CD4-positive, alpha-beta T cell treated with Interferon gamma for 1 hour (primary cell): ENCODE results near the gene PLK5.
A peak's percentile ranks its signal among the peaks of the same experiment; 100 is the strongest.
"Not testable (repeated sequence)": the region's sequence is repeated elsewhere in the genome, so short reads cannot be mapped to it uniquely, and the experiment has no call there.

ENCODE experiments used
- DNase-seq: peaks from one replicate; pipeline ENCODE4 v3.0.0-alpha.2; 2020

The PLK5 gene

DNA sequence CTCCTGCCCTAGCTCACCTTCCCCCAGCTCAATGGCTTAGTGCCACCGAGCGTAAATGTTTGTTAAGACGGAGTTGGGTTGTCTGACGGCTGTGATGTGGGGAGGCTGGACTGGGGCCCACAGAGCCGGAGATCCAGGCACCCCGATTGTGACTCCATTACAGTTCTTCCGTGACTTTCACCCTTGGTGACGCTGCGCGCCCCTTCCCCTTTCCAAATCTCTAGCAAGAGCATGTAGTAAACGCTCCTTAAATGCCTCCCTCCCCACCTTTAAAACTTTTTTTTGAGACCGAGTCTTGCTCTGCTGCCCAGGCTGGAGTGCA lies 32.1 kb upstream of the PLK5 start:
- DNase-seq, result no peak

- DNase-seq, result no peak
Observed at GRCh38 chr19:1492474-1493006, 31.3 kb upstream of the PLK5 start.

DNA sequence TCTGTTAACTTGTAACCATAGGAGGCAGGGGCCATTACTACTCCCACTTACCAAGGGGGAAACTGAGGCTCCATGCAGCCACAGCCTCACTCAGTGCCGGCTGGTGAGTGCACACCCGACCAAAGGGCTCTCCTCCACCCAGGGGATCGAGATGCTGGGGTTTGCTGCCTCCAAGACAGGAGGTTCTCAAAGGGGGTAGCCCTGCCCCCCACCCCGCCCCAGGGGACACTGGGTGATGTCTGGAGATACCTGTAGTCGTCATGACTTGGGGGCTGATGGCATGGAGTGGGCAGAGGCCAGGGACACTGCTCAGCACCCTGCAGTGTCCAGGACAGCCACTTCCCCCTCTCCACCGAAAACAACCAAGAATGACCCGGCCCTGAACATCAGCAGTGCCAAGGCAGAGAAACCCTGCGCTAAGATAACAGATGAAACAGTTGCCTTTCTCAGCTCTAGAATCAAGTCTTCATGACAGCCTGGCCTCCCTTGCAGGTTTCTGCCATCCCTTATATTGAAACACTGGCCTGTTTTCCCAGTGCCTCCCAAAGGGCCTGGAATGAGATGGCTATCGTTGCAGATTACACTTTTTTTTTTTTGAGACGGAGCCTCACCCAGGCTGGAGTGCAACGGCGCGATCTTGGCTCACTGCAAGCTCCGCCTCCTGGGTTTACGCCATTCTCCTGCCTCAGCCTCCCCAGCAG lies 29.6 kb upstream of the PLK5 start:
- no peak for DNase-seq

- DNase-seq, result no peak
Observed at GRCh38 chr19:1495051-1495798, 28.7 kb upstream of the PLK5 start.

- no peak for DNase-seq
Observed at GRCh38 chr19:1495799-1496713, 27.8 kb upstream of the PLK5 start.

DNA sequence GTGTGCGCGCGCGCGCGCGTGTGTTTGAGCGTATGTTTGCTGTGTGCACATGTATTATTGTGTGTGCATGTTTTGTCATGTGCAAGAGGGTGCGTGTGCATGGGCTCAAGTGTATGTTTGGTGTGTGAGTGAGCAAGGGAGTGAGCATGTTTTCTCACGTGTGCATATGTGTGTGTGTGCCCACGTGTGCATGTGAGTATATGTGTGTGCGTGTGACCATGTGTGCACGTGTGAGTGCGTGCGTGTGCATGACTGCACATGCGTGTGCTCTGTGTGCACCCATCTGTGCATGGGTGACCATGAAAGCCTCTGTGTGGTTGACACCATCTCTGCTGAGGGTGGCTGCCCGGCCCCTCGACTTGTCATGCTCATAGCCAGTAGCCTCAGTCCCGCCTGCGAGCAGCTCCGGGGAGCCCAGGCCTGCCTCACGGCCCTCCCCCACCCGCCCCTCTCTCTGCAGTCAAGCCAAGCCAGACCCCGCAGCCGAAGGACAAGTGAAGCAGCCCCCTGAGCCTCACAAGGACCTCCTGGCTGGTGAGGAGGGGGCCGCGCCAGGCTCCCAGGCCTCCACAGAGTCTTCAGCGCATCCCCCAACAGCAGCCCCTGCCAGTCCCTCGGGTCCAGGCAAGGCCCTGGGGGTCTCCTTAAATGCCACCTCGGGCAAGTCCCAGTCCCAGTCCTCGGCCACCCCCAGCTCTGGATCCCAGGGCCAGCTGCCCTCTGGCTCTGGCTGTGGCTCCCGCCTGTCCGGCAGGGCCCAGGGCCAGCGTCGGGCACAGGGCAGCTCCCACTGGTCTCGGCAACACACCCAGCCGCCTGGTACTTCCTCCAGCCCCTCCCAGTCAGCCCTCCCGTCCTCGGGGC lies 26.9 kb upstream of the PLK5 start:
- DNase-seq, result no peak

DNA sequence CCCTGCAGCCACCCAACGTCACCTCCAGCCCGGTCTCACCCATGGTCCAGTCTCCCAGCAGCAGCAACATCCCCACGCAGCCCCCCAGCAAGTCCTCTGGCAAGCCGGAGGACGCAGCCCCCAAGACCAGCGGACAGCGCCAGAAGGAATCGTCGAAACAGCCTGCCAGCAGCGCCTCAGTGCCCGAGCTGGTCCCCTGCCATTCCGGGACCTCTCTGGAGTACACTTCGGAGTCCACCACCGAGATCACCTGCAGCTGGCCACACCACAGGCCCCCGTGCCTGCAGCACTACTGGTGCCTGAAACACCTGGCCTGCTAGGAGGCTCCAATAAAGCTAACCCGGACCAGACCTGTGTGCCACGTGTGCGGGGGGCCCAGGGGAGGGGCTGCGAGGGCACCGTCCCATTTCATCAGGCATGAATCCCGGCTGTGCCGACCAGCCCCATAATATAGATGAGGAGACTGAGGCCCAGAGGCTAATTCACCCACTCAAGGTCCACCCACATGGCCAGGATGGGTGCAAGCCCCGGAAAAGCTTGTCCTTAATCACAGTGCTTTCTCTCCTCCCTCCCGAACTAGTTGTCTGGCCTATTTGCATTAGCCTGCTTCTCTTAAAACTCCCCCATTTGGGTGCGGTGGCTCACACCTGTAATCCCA lies 26.2 kb upstream of the PLK5 start:
- DNase-seq, result no peak

GRCh38 chr19:1499231-1499630 lies 24.6 kb upstream of the PLK5 start:
- DNase-seq, result not testable (repeated sequence)

GRCh38 chr19:1501200-1501595 lies 22.7 kb upstream of the PLK5 start:
- no peak for DNase-seq

DNA sequence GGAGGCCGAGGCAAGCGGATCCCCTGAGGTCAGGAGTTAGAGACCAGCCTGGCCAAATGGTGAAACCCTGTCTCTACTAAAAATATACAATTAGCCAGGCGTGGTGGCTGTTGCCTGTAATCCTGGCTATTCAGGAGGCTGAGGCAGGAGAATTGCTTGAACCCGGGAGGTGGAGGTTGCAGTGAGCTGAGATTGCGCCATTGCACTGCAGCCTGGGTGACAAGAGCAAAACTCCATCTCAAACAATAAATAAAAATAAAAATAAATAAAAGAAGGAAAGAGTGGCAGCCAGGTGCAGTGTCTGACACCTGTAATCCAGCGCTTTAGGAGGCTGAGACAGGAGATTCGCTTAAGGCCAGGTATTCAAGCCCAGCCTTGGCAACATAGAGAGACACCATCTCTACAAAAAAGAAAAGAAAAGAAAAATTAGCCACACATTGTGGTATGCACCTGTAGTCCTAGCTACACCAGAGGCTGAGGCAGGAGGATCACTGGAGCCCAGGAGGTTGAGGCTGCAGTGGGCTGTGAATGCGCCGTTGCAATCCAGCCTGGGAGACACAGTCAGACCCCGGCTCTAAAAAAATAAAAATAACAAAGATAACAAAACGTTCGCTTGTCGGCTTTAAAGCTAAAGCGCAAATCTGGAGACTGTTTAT lies 21.3 kb upstream of the PLK5 start:
- DNase-seq, result no peak

DNA sequence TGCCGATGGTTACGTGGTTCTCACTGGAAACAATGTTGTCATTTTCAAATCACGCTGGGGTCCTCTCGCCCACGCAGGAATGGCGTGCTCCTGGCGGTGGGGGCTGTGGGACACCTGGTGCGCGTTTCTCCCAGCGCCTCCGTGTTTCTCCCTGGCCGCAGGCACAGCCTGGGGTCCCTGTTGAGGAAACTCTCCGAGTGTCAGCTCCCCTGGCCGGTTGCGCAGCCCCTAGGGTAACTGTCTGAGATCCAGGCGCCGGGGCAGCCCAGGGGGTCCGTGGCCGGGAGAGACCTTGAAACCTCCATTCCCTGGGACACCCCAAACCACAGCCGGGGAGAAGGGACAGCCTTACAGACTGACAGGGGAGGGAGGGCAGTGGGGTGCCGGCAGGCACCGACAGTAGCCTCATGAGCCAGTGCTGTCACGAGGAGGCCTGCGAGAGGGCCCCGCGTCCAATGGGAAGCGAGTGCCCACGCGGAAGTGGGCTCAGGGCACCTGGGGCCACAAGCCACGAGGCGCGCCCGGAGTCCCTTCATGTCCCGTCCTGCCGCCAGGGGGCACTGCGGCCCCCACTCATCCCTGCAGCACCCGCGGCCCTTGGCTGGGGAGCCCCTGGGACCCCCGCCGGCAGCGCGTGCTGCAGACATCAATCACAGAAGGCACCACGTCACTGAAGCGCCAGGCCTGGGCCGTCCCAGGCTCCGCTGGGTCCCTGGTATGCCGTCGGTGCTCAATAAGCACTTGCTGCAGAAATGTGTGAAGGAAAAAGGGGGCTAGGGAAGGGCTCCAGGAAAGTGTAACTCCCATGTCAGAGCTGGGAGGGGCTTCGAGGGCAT lies 20.6 kb upstream of the PLK5 start:
- DNase-seq, result peak; percentile 49

- DNase-seq, result no peak
Observed at GRCh38 chr19:1503925-1504773, 19.7 kb upstream of the PLK5 start.

GRCh38 chr19:1505012-1505411 lies 18.9 kb upstream of the PLK5 start:
- DNase-seq, result no peak

DNA sequence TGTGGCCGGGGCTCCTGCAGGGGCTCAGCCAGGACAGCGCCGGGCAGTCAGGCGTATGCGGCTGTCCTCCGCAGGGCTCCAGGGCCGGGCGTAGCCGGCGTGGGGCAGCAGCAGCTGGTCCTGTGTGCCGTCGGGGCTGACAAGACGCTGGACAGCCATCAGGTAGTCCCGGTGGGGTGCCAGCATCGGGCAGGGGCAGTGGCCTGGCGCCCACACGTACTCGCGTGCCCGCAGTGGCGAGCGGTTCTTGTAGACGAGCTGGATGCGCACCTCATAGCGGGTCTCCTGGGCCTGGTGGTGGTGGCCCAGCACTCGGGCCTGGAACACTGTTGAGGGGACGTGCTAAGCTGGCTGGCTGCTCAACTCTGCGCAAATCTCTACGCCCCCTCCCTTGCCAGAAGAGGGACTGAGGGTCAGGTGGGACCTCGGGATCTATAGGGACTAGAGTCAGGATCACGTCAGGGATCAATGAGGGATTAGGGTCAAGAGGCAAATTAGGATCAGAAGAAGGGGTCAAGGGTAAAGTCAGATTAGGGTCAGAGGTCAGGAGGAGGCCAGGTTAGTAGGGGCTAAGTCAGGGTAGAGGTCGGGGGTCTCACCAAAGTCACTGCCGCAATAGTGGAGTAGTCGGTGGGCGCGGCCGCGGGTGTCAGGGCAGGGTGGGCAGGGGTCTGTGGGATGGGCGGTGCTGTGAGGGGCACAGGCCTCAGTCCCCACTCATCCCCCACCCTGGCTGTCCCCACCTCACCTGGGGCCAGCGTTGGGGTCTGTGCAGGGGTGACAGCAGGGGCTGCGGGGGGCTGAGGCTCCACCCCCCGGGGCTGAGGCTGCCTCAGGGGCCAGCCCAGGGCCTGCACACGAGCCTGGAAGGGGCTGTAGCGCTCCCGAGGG lies 17.6 kb upstream of the PLK5 start:
- DNase-seq, result no peak

DNA sequence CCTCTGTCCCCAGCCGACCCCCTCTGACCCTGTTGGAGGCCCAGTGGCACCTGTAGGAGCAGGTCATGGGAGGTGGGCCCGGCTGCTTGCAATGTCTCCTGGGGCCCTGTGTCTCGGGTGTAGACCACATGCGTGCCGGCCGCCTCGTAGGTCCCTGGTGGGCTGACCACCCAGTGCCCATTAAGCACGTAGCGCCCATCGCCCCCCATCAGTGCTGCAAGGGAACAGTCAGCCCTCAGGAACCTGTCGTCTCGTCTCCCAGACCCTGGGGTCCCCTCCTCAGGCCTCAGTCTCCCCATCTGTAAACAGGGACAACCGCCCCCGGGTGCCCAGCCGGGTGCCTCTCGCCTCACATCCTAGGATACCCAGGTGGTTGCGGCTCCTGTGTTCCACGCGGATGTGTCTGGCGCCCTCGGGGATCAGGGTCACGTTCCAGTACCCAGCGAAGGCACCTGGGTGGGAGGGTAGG lies 16.7 kb upstream of the PLK5 start:
- no peak for DNase-seq

DNA sequence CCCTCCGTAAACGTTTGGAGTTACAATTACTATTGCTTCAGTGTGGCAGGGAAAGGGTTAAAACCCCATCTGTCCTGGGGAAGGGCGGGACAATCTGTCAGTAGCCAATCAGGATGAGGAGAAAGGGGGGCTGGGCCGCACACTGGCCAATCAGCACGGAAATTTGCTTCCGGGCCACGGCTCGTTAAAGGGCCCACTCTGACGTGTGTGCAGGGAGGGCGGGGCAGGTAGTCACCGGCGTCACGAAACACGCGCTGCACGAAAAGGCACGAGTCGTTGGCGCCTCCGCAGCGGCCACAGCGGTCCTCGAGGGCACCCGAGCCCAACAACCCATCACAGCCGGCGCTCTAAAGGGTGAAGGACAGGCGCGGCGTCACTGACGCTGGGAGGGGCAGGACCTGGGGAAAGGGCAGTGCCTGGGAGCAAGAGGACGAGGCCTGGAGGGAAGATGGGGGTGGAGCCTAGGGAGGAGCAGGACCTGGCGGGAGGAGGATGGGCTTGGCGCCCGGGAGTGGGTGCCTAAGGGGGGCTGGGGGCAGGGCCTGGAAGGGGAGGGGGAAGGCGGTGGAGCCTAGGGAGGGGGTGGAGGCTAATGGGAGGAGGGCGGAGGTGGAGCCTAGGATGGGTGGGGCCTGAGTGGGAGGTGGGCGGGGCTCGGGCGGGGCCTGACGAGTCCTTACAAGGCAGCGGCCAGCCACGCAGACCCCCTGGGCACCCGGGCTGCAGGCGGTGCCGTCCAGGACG lies 15.9 kb upstream of the PLK5 start:
- DNase-seq, result peak; percentile 92

GRCh38 chr19:1508507-1508856 lies 15.4 kb upstream of the PLK5 start:
- no peak for DNase-seq
